Heart left ventricle (tissue), 13 donors: ENCODE results near the gene MRPL49.

Source experiments
- POLR2A ChIP-seq, 2 donors: fragments of 450-650 bp; IDR thresholded peaks; one replicate each; pipeline ENCODE4 v1.6.1; 2017; ENCODE audit warnings: antibody characterized with exemption in 2 of 2, mild to moderate bottlenecking in 2 of 2, moderate library complexity in 2 of 2
- TF ChIP-seq, protein P1 (sequence below), 12 donors: fragments of 200-600 bp; sonication (generic) in 4 of 12; IDR thresholded peaks; one replicate each; pipeline versions ENCODE4 v1.5.0 to v1.8.0; 2018 to 2022; ENCODE audit warnings: antibody characterized with exemption in 12 of 12, mild to moderate bottlenecking in 5 of 12
- donor health status: ischemic (EF 13 %, LVEDD 7.1; RV severe dilation, severe dysfunction).
- donor health status: DM: no; HTN: yes; CAD: no.
- donor health status: DM: no; HTN: no; CAD: no.
- donor health status: ischemic (EF 25% LVEDD 6.9; RV normal size, moderate dysfunction).
- donor health status: ischemic (EF 25% LVEDD 5.7; RV mildly dilated, moderate dysfunction).
- donor health status: ischemic (EF 35%, LVEDD 5.7; RV mildly dilated, moderate dysfunction).
- donor health status: nonischemic (EF 11% LVEDD 7.7; RV severe dilation, severe dysfunction).
- donor health status: DM: yes; HTN: yes; CAD: no.
- donor health status: PGD.
- donor health status: ischemic (EF 29% LVEDD 5.4; RV normal size, mild dysfunction).
- donor health status: nonischemic (EF 23%, LVEDD 6.1; RV moderate dilation, normal function).

GRCh38 chr11:65126624-65127274 is 4.6 kb downstream of the MRPL49 start:
- TF ChIP-seq, protein P1, sequence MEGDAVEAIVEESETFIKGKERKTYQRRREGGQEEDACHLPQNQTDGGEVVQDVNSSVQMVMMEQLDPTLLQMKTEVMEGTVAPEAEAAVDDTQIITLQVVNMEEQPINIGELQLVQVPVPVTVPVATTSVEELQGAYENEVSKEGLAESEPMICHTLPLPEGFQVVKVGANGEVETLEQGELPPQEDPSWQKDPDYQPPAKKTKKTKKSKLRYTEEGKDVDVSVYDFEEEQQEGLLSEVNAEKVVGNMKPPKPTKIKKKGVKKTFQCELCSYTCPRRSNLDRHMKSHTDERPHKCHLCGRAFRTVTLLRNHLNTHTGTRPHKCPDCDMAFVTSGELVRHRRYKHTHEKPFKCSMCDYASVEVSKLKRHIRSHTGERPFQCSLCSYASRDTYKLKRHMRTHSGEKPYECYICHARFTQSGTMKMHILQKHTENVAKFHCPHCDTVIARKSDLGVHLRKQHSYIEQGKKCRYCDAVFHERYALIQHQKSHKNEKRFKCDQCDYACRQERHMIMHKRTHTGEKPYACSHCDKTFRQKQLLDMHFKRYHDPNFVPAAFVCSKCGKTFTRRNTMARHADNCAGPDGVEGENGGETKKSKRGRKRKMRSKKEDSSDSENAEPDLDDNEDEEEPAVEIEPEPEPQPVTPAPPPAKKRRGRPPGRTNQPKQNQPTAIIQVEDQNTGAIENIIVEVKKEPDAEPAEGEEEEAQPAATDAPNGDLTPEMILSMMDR (IDR thresholded peaks at IDR 0.05) = no peak
- no peak for TF ChIP-seq POLR2A (IDR thresholded peaks at IDR 0.05)
